HG03575 (cell line): ENCODE data around the gene UBFD1.
"Not testable (repeated sequence)": the region's sequence is repeated elsewhere in the genome, so short reads cannot be mapped to it uniquely, and the experiment has no call there.

Experiments used
- ATAC-seq: cut with Tn5 transposase; IDR thresholded peaks from one replicate; pipeline ENCODE4 v1.9.1; 2021; ENCODE audit not compliant: unreplicated experiment, insufficient number of reproducible peaks, low FRiP score; ENCODE audit errors: extremely low read depth

The UBFD1 gene

GRCh38 chr16:23594186-23594585, 36.7 kb downstream of the UBFD1 start:
- ATAC-seq = no peak

GRCh38 chr16:23595246-23595950, 37.9 kb downstream of the UBFD1 start:
- no peak for ATAC-seq

GRCh38 chr16:23595951-23596720, 38.6 kb downstream of the UBFD1 start, which contains the start of gene NDUFAB1:
NDUFAB1 (minus strand) TSS chr16:23596316; CDS start chr16:23596290, 26 bp downstream.
- no peak for ATAC-seq

GRCh38 chr16:23597003-23597756, 39.7 kb downstream of the UBFD1 start:
- ATAC-seq = no peak

GRCh38 chr16:23607726-23608125, 50.2 kb downstream of the UBFD1 start:
- no peak for ATAC-seq

- no peak for ATAC-seq
These were observed 50.7 kb downstream of the UBFD1 start for GRCh38 chr16:23608194-23608593.

GRCh38 chr16:23609929-23610328, 52.4 kb downstream of the UBFD1 start:
- no peak for ATAC-seq

GRCh38 chr16:23610905-23611304, 53.4 kb downstream of the UBFD1 start:
- not testable (repeated sequence) for ATAC-seq

- no peak for ATAC-seq
These were observed 54.4 kb downstream of the UBFD1 start for GRCh38 chr16:23611936-23612335.

- ATAC-seq = no peak
These were observed 58.3 kb downstream of the UBFD1 start for GRCh38 chr16:23615805-23616204.
